NCI-H748 treated with DMSO at 0.1 percent for 48 hours (cell line): ENCODE results near the gene COL4A6.
A peak's percentile ranks its signal among the peaks of the same experiment; 100 is the strongest.
"Not testable (repeated sequence)": the region's sequence is repeated elsewhere in the genome, so short reads cannot be mapped to it uniquely, and the experiment has no call there.

ENCODE experiments used
- DNase-seq: peaks from one replicate; lab custom pipeline; 2025; lab: John Stamatoyannopoulos, UW

Gene COL4A6

GRCh38 chrX:108438110-108438623 is at the start of gene COL4A6:
Gene COL4A6 (minus strand): TSS chrX:108438422. CDS start chrX:108438196, 226 bp downstream.
- no peak for DNase-seq

- DNase-seq = no peak
Measured at GRCh38 chrX:108485960-108486359, 47.7 kb upstream of the COL4A6 start.

- DNase-seq = no peak
Measured at GRCh38 chrX:108484251-108484650, 46.0 kb upstream of the COL4A6 start.

GRCh38 chrX:108481528-108481927 is 43.3 kb upstream of the COL4A6 start:
- DNase-seq = not testable (repeated sequence)

- no peak for DNase-seq
Measured at GRCh38 chrX:108473979-108474378, 35.8 kb upstream of the COL4A6 start.

- DNase-seq = no peak
Measured at GRCh38 chrX:108468486-108468885, 30.3 kb upstream of the COL4A6 start.

- no peak for DNase-seq
Measured at GRCh38 chrX:108464604-108465003, 26.4 kb upstream of the COL4A6 start.

GRCh38 chrX:108456971-108457477 is 18.8 kb upstream of the COL4A6 start:
- DNase-seq = no peak

- no peak for DNase-seq
Measured at GRCh38 chrX:108453841-108454240, 15.6 kb upstream of the COL4A6 start.

GRCh38 chrX:108447303-108447702 is 9.1 kb upstream of the COL4A6 start:
- DNase-seq = no peak

- no peak for DNase-seq
Measured at GRCh38 chrX:108442901-108443464, 4.8 kb upstream of the COL4A6 start.

GRCh38 chrX:108439961-108440696 is 1.9 kb upstream of the COL4A6 start:
- peak; percentile 10 for DNase-seq

GRCh38 chrX:108439426-108439942 is 1.3 kb upstream of the COL4A6 start, which contains the start of gene COL4A5:
Gene COL4A5 (plus strand): TSS chrX:108439838. CDS start chrX:108440126, 288 bp downstream.
- DNase-seq = peak; percentile 71

GRCh38 chrX:108437349-108438109 is 693 bp downstream of the COL4A6 start:
- no peak for DNase-seq

- DNase-seq = no peak
Measured at GRCh38 chrX:108435261-108435660, 3.0 kb downstream of the COL4A6 start.

GRCh38 chrX:108426262-108426661 is 12.0 kb downstream of the COL4A6 start:
- peak; percentile 21 for DNase-seq

- peak; percentile 71 for DNase-seq
Measured at GRCh38 chrX:108420481-108420880, 17.7 kb downstream of the COL4A6 start.

- no peak for DNase-seq
Measured at GRCh38 chrX:108419401-108419800, 18.8 kb downstream of the COL4A6 start.

- DNase-seq = no peak
Measured at GRCh38 chrX:108417257-108417656, 21.0 kb downstream of the COL4A6 start.

GRCh38 chrX:108415891-108416290 is 22.3 kb downstream of the COL4A6 start:
- DNase-seq = no peak

GRCh38 chrX:108415146-108415545 is 23.1 kb downstream of the COL4A6 start:
- DNase-seq = no peak

- DNase-seq = no peak
Measured at GRCh38 chrX:108412783-108413182, 25.4 kb downstream of the COL4A6 start.
